WTC11 (cell line): ENCODE results near the gene ZCCHC4. TPM values are rescaled to one million over a fixed set of nuclear protein-coding genes. Genes with fewer than 3 reads are reported as not detected.

Experiments used
- ATAC-seq: fragments of 200-7000 bp; cut with Tn5 transposase; 2 replicates; pipeline ENCODE4 v1.10.0; 2021; ENCODE audit warnings: mild to moderate bottlenecking, moderate library complexity
- CTCF ChIA-PET: fragments of 300-600 bp; sonication (Branson Sonifier 250); formaldehyde crosslinking; loops from one replicate; lab custom pipeline; 2021; ENCODE audit warnings: antibody characterized with exemption; lab: Charles Lee
- POLR2A ChIA-PET: fragments of 350-600 bp; sonication (Branson Sonifier 250); formaldehyde crosslinking; loops from one replicate; lab custom pipeline; 2021; ENCODE audit warnings: antibody characterized with exemption; lab: Charles Lee
- DNase-seq: peaks from one replicate; pipeline ENCODE4 v3.0.0; 2021; ENCODE audit warnings: low spot score
- H3K27ac Mint-ChIP-seq: 2 replicates; pipeline ENCODE4 v1.8.0; 2021; ENCODE audit warnings: mixed read lengths
- H3K27me3 Mint-ChIP-seq: 2 replicates; pipeline ENCODE4 v1.8.0; 2021; ENCODE audit warnings: low read depth, mild to moderate bottlenecking, moderate library complexity, mixed read lengths
- H3K36me3 Mint-ChIP-seq: 2 replicates; pipeline ENCODE4 v1.8.0; 2021; ENCODE audit warnings: mixed read lengths
- H3K4me1 Mint-ChIP-seq: 2 replicates; pipeline ENCODE4 v1.8.0; 2022; ENCODE audit warnings: mixed read lengths
- H3K4me3 Mint-ChIP-seq: 2 replicates; pipeline ENCODE4 v1.8.0; 2021; ENCODE audit warnings: mild to moderate bottlenecking, moderate library complexity, mixed read lengths
- H3K9me3 Mint-ChIP-seq: 2 replicates; pipeline ENCODE4 v1.8.0; 2021; ENCODE audit warnings: mixed read lengths
- AFF4 ChIP-seq: sonication (generic); formaldehyde crosslinking; IDR thresholded peaks from 2 replicates; pipeline ENCODE4 v1.8.1; 2023; ENCODE audit warnings: mild to moderate bottlenecking, missing genetic modification reagents, borderline replicate concordance
- ARID4B ChIP-seq: sonication (generic); formaldehyde crosslinking; IDR thresholded peaks from 2 replicates; pipeline ENCODE4 v1.8.0; 2023; ENCODE audit warnings: missing genetic modification reagents, mild to moderate bottlenecking, borderline replicate concordance
- CTCF ChIP-seq: fragments of 200-600 bp; IDR thresholded peaks from 2 replicates; pipeline ENCODE4 v1.8.0; 2022; ENCODE audit warnings: antibody characterized with exemption
- E2F1 ChIP-seq: sonication (generic); formaldehyde crosslinking; IDR thresholded peaks from 2 replicates; pipeline ENCODE4 v1.8.0; 2022; ENCODE audit warnings: mild to moderate bottlenecking, missing genetic modification reagents
- GABPB1 ChIP-seq: sonication (generic); formaldehyde crosslinking; IDR thresholded peaks from 2 replicates; pipeline ENCODE4 v1.8.1; 2023; ENCODE audit warnings: mild to moderate bottlenecking, missing genetic modification reagents
- IRF2 ChIP-seq: sonication (generic); formaldehyde crosslinking; IDR thresholded peaks from 2 replicates; pipeline ENCODE4 v1.8.0; 2022; ENCODE audit warnings: low read depth, missing genetic modification reagents, borderline replicate concordance
- KAT7 ChIP-seq: sonication (generic); formaldehyde crosslinking; IDR thresholded peaks from 2 replicates; pipeline ENCODE4 v1.8.1; 2023; ENCODE audit warnings: missing genetic modification reagents, mild to moderate bottlenecking, borderline replicate concordance
- MXD4 ChIP-seq: fragments of 250-450 bp; sonication (Bioruptor Pico); IDR thresholded peaks from 2 replicates; pipeline ENCODE4 v1.8.0; 2021; ENCODE audit warnings: mild to moderate bottlenecking, moderate library complexity, borderline replicate concordance
- NR1H2 ChIP-seq: sonication (generic); formaldehyde crosslinking; IDR thresholded peaks from 2 replicates; pipeline ENCODE4 v1.9.0; 2021; ENCODE audit warnings: mild to moderate bottlenecking, moderate library complexity, missing genetic modification reagents
- OVOL2 ChIP-seq: fragments of 250-450 bp; sonication (Bioruptor Pico); IDR thresholded peaks from 2 replicates; pipeline ENCODE4 v1.9.0; 2021; ENCODE audit warnings: mild to moderate bottlenecking, borderline replicate concordance
- RELA ChIP-seq: sonication (generic); formaldehyde crosslinking; IDR thresholded peaks from 2 replicates; pipeline ENCODE4 v1.8.1; 2022; ENCODE audit warnings: missing genetic modification reagents, mild to moderate bottlenecking, borderline replicate concordance
- SMAD3 ChIP-seq: sonication (generic); formaldehyde crosslinking; IDR thresholded peaks from 2 replicates; pipeline ENCODE4 v1.8.0; 2022; ENCODE audit warnings: missing genetic modification reagents, mild to moderate bottlenecking, borderline replicate concordance
- SP1 ChIP-seq: sonication (generic); formaldehyde crosslinking; conservative IDR thresholded peaks from 2 replicates; pipeline ENCODE4 v1.8.1; 2022; ENCODE audit warnings: missing genetic modification reagents
- TCF7 ChIP-seq: sonication (generic); formaldehyde crosslinking; IDR thresholded peaks from 2 replicates; pipeline ENCODE4 v1.8.0; 2022; ENCODE audit warnings: mild to moderate bottlenecking, low read depth, missing genetic modification reagents, moderate library complexity
- ZBTB43 ChIP-seq: sonication (generic); formaldehyde crosslinking; IDR thresholded peaks from 2 replicates; pipeline ENCODE4 v1.8.1; 2023; ENCODE audit warnings: mild to moderate bottlenecking, missing genetic modification reagents
- ZNF396 ChIP-seq: fragments of 250-450 bp; sonication (Bioruptor Pico); IDR thresholded peaks from 2 replicates; pipeline ENCODE4 v1.8.0; 2021; ENCODE audit warnings: mild to moderate bottlenecking, moderate library complexity, borderline replicate concordance
- ZNF416 ChIP-seq: fragments of 250-450 bp; sonication (Bioruptor Pico); IDR thresholded peaks from 2 replicates; pipeline ENCODE4 v1.9.0; 2021; ENCODE audit warnings: mild to moderate bottlenecking, inconsistent platforms
- ZNF423 ChIP-seq: fragments of 250-450 bp; sonication (Bioruptor Pico); IDR thresholded peaks from 2 replicates; pipeline ENCODE4 v2.1.2; 2022; ENCODE audit warnings: mild to moderate bottlenecking, moderate library complexity
- ZNF512 ChIP-seq: sonication (generic); formaldehyde crosslinking; IDR thresholded peaks from 2 replicates; pipeline ENCODE4 v1.8.1; 2022; ENCODE audit warnings: missing genetic modification reagents, borderline replicate concordance
- total RNA-seq: library from RNA; stranded (reverse); gene quantifications from 3 replicates; pipeline ENCODE4 v1.2.3, GENCODE V29; 2021

The ZCCHC4 gene
- total RNA-seq, 1 experiment from 2014 or later: 13.6 TPM

- TF ChIP-seq AFF4 (CRISPR knock-in tag): no peak
- no peak for TF ChIP-seq CTCF
- TF ChIP-seq SP1: no peak
- TF ChIP-seq IRF2: no peak
- TF ChIP-seq TCF7 (CRISPR knock-in tag): no peak
- TF ChIP-seq SMAD3 (CRISPR knock-in tag): no peak
- TF ChIP-seq ZNF512 (CRISPR knock-in tag): no peak
- no peak for TF ChIP-seq GABPB1 (CRISPR knock-in tag)
Observed at GRCh38 chr4:25320336-25320735, 7.8 kb downstream of the ZCCHC4 start (continued).

- Mint-ChIP-seq H3K4me1 (peaks cover 8% of the 10 kb centered on the region), H3K36me3 (peaks cover 11% of the 10 kb centered on the region), H3K27ac (peak overlapping the region; percentile 2; the same call in 1 of the 2 replicates), H3K27me3 (no peaks in the 10 kb centered on the region), H3K4me3 (no peak overlapping the region), H3K9me3 (no peaks in the 10 kb centered on the region)
- ATAC-seq (no peak), DNase-seq (no peak)
- CTCF ChIA-PET: interaction anchor here (0.5 to 1.1 kb wide), 3 partner anchors 8 to 299 kb away, joined by 3 to 7 read pairs (median 3); partner anchors contain the start of gene ZCCHC4
- POLR2A ChIA-PET: no interaction called here
- no peak for TF ChIP-seq CTCF
- no peak for TF ChIP-seq E2F1 (CRISPR knock-in tag)
- no peak for TF ChIP-seq NR1H2 (CRISPR knock-in tag)
- TF ChIP-seq ZNF416 (CRISPR knock-in tag): no peak
- no peak for TF ChIP-seq ZNF396 (CRISPR knock-in tag)
- no peak for TF ChIP-seq RELA
- no peak for TF ChIP-seq ZNF423
- no peak for TF ChIP-seq KAT7 (CRISPR knock-in tag)
- no peak for TF ChIP-seq ZBTB43
- no peak for TF ChIP-seq MXD4
- no peak for TF ChIP-seq OVOL2
- no peak for TF ChIP-seq ARID4B
Observed at GRCh38 chr4:25320773-25321172, 8.2 kb downstream of the ZCCHC4 start.
